ENCODE measurements around the gene ABL1.

- TF ChIP-seq POLR2A (IDR thresholded peaks at IDR 0.05), result no peak
- TF ChIP-seq CTCF (IDR thresholded peaks at IDR 0.05 in 8 of 11, conservative IDR thresholded peaks at IDR 0.05 in 3 of 11), result no peak
- TF ChIP-seq POLR2AphosphoS5 (IDR thresholded peaks at IDR 0.05), result no peak
Observed at GRCh38 chr9:130894546-130894945, 59.5 kb downstream of the ABL1 start.
